ENCODE data around the gene MKNK2. TPM values are rescaled to one million over a fixed set of nuclear protein-coding genes. Genes with fewer than 3 reads are reported as not detected.

Gene MKNK2
- polyA plus RNA-seq, 1 donor (not counting 4 experiments of a cell fraction or from before 2014, with no cell fraction given) = 88.3 TPM

DNA sequence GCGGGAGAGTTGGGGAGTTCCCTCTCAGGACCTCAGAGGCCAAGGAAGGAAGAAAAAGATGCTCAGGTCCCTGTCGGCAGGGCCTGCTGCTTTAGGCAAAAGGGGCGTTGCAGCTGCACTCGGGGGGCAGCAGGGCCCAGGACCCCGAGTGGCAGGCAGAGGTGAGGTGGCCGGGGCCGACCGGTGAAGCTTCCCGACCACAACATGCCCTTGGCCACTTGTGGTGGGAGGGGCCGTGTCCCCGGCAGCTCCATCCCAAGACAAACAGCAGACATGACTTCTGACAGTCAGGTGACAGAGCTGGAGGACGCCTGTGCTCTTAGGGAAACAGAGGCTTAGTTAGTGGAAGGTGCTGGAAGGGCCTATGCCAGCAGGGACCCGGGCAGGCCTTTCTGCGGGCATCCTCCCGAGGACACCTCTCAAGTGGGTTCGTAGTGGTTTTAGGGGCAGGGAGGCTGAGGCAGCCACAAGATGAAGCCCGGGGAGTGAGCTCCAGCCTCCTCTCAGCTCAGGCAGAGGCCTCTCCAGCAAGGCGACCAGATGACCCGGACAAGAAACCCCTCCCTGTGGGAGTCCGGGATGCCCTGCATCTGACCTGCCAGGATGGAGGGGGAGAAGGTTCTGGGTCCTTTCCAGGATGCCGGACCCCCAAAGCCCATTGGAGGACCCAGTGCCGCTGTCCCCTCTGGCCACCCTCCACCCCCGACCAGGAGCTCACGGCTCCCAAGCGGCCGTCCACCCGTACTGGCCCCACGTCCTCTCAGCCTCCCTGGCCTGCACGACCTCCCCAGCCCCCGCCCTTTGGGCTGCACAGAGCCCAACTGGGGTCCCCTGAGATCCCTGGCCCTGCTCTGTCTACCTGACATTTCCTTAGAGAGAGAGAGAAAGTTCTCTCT is 59.8 kb downstream of the MKNK2 start:
- dilution Hi-C loops (cut with MboI; ENCODE audit: extremely low pct_ligation_motif_present, low sequenced_read_pairs) = no loop called here

DNA sequence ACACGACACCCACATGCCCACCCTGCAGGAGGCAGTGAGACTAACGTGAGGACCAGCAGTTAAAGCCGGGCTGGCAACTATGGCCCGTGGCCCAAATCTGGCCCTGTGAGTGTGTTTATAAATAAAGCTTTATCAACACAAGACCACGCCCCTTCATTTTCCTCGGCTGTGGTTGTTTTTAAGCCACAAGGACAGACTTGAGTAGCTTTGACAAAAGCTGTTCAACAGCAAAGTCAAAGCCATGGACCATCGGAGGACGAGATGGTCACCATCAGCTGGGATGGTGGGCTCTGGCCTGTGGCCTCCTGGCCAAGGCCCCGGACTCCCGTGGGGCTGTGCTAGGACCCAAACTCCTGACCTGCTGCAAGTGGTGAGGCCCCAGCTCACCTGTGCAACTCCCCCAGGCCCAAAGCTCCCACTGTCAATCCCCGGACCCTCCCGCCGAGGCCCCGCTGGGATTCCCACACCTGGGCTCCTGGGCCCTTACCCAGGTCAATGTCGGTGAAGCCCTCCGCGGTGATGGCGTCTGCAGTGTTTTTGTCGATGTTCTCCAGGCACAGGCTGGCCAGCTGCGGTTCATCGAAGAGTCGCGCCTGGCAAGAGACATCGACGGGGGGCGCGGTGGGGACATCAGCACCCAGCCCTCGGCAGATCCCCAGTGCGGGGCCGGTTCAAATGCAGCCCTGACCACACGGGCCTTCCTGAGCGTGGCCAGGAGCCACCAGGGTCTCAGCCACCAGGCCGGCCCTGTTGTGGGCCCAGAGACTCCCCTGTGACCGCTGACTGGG is 60.6 kb downstream of the MKNK2 start:
- no peak overlapping the region for H2AFZ ChIP-seq (ENCODE audit: control insufficient read depth, low read length)
- FAIRE-seq (no peak), DNase-seq (ENCODE audit: low read depth, low spot score) (no peak)
- dilution Hi-C loops (cut with MboI; ENCODE audit: extremely low pct_ligation_motif_present, low sequenced_read_pairs) = no loop called here
- TF ChIP-seq EZH2 (IDR thresholded peaks at IDR 0.05; ENCODE audit: low read length) = no peak
- TF ChIP-seq, protein P1, sequence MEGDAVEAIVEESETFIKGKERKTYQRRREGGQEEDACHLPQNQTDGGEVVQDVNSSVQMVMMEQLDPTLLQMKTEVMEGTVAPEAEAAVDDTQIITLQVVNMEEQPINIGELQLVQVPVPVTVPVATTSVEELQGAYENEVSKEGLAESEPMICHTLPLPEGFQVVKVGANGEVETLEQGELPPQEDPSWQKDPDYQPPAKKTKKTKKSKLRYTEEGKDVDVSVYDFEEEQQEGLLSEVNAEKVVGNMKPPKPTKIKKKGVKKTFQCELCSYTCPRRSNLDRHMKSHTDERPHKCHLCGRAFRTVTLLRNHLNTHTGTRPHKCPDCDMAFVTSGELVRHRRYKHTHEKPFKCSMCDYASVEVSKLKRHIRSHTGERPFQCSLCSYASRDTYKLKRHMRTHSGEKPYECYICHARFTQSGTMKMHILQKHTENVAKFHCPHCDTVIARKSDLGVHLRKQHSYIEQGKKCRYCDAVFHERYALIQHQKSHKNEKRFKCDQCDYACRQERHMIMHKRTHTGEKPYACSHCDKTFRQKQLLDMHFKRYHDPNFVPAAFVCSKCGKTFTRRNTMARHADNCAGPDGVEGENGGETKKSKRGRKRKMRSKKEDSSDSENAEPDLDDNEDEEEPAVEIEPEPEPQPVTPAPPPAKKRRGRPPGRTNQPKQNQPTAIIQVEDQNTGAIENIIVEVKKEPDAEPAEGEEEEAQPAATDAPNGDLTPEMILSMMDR (optimal IDR thresholded peaks at IDR 0.05 in 1 of 3, IDR thresholded peaks at IDR 0.05 in 1 of 3, conservative IDR thresholded peaks at IDR 0.05 in 1 of 3; ENCODE audit: extremely low read depth in 1 of 3, insufficient read depth in 2 of 3, low read length in 3 of 3) = no peak
- H3K4me2 ChIP-seq (ENCODE audit: control insufficient read depth, extremely low read depth, insufficient read depth, low read depth, low read length) = no peak overlapping the region
- no peaks in the 10 kb centered on the region for H3K27me3 ChIP-seq (ENCODE audit: control insufficient read depth, extremely low read depth, insufficient read depth, low read length)
- no peak overlapping the region for H3K27ac ChIP-seq (ENCODE audit: control insufficient read depth, insufficient read depth, low read length)
- H3K9ac ChIP-seq (ENCODE audit: control insufficient read depth, extremely low read depth, insufficient read depth, low read length) = no peak overlapping the region
- H3K36me3 ChIP-seq (ENCODE audit: control insufficient read depth in 2 of 2, extremely low read depth in 1 of 2, insufficient read depth in 2 of 2, low read length in 2 of 2) = peaks cover 29 to 34% of the 10 kb centered on the region in 2 experiments
- no peaks in the 10 kb centered on the region for H3K4me1 ChIP-seq (ENCODE audit: control insufficient read depth, extremely low read depth, insufficient read depth, low read length)
- H3K9me3 ChIP-seq (ENCODE audit: control insufficient read depth, low read depth, low read length) = no peaks in the 10 kb centered on the region
- H3K79me2 ChIP-seq (ENCODE audit: control insufficient read depth, insufficient read depth, low read length) = no peaks in the 10 kb centered on the region
- peaks cover 2% of the 10 kb centered on the region for H4K20me1 ChIP-seq (ENCODE audit: control insufficient read depth, extremely low read depth, insufficient read depth, low read length)
- no peaks in the 10 kb centered on the region for H3K9me1 ChIP-seq (ENCODE audit: control insufficient read depth, extremely low read depth, insufficient read depth, low read length)
- no peak overlapping the region for H3K4me3 ChIP-seq (ENCODE audit: control insufficient read depth in 2 of 3, extremely low read depth in 1 of 3, insufficient read depth in 2 of 3, low read depth in 1 of 3, low read length in 3 of 3)

More for the DNA sequence above, 59.8 kb downstream of the MKNK2 start:
- Histone ChIP-seq H3K9me3 (ENCODE audit: control insufficient read depth, low read depth, low read length) (no peaks in the 10 kb centered on the region), H3K27me3 (ENCODE audit: control insufficient read depth, extremely low read depth, insufficient read depth, low read length) (no peaks in the 10 kb centered on the region), H3K36me3 (ENCODE audit: control insufficient read depth in 2 of 2, extremely low read depth in 1 of 2, insufficient read depth in 2 of 2, low read length in 2 of 2) (peaks cover 29 to 32% of the 10 kb centered on the region in 2 experiments), H3K27ac (ENCODE audit: control insufficient read depth, insufficient read depth, low read length) (no peak overlapping the region), H3K4me2 (ENCODE audit: control insufficient read depth, extremely low read depth, insufficient read depth, low read depth, low read length) (no peak overlapping the region), H3K79me2 (ENCODE audit: control insufficient read depth, insufficient read depth, low read length) (no peaks in the 10 kb centered on the region), H3K9me1 (ENCODE audit: control insufficient read depth, extremely low read depth, insufficient read depth, low read length) (no peaks in the 10 kb centered on the region), H3K4me1 (ENCODE audit: control insufficient read depth, extremely low read depth, insufficient read depth, low read length) (no peaks in the 10 kb centered on the region), H4K20me1 (ENCODE audit: control insufficient read depth, extremely low read depth, insufficient read depth, low read length) (peaks cover 2% of the 10 kb centered on the region), H3K4me3 (ENCODE audit: control insufficient read depth in 2 of 3, extremely low read depth in 1 of 3, insufficient read depth in 2 of 3, low read depth in 1 of 3, low read length in 3 of 3) (no peak overlapping the region), H3K9ac (ENCODE audit: control insufficient read depth, extremely low read depth, insufficient read depth, low read length) (no peak overlapping the region), H2AFZ (ENCODE audit: control insufficient read depth, low read length) (no peak overlapping the region)
- TF ChIP-seq EZH2 (IDR thresholded peaks at IDR 0.05; ENCODE audit: low read length) = no peak
- TF ChIP-seq, protein P1 (optimal IDR thresholded peaks at IDR 0.05 in 1 of 3, IDR thresholded peaks at IDR 0.05 in 1 of 3, conservative IDR thresholded peaks at IDR 0.05 in 1 of 3; ENCODE audit: extremely low read depth in 1 of 3, insufficient read depth in 2 of 3, low read length in 3 of 3) = no peak
- FAIRE-seq = no peak
- DNase-seq (ENCODE audit: low read depth, low spot score) = no peak
